HepG2 (cell line): ENCODE measurements around the gene KAT6B. TPM values are rescaled to one million over a fixed set of nuclear protein-coding genes. Genes with fewer than 3 reads are reported as not detected.

Source experiments
- ATAC-seq: fragments of 200-7000 bp; cut with Tn5 transposase; 3 replicates; pipeline ENCODE4 v1.9.1; 2020; ENCODE audit warnings: mild to moderate bottlenecking, moderate library complexity
- BruUV-seq: library from RNA; stranded (reverse); fragments of 400-500 nt; replicated peaks from 2 replicates; lab custom pipeline; 2021; lab: Mats Ljungman, UMichigan
- CTCF ChIA-PET: fragments of 300-600 bp; formaldehyde crosslinking; extraction: SDS; loops from one replicate; lab custom pipeline; 2021; ENCODE audit warnings: low total read pairs, inconsistent platforms, low intra/inter-chr PET ratio; lab: Yijun Ruan, JAX
- POLR2A ChIA-PET: fragments of 350-600 bp; sonication (Branson Sonifier 250); formaldehyde crosslinking; loops from one replicate; lab custom pipeline; 2020; ENCODE audit warnings: antibody characterized with exemption, inconsistent platforms; lab: Yijun Ruan, JAX
- DNase-seq: peaks from one replicate; pipeline ENCODE4 v3.0.0-alpha.2; 2015; ENCODE audit warnings: low spot score
- FAIRE-seq: peaks from 3 replicates; lab custom pipeline; 2011; peaks lifted over from hg19 to GRCh38; lab: Jason Lieb, UNC
- H2AFZ ChIP-seq: one replicate; pipeline ENCODE4 v1.6.1; 2011; ENCODE audit warnings: low read length, inconsistent platforms
- H3K27ac ChIP-seq: fragments of 300-600 bp; 3 replicates; pipeline ENCODE4 v1.8.0; 2011; ENCODE audit warnings: mixed run types, mild to moderate bottlenecking, mixed read lengths, low read length, inconsistent platforms; ENCODE audit not compliant: insufficient read depth; ENCODE audit errors: extremely low read length
- H3K27me3 ChIP-seq, 2 experiments: fragments of 200-600 bp in 1 of 2; 2 replicates in 1 of 2; 3 replicates in 1 of 2; pipeline versions ENCODE4 v1.6.0 to v1.8.0; 2011; ENCODE audit warnings: low read length in 2 of 2, mild to moderate bottlenecking in 2 of 2, moderate library complexity in 2 of 2, inconsistent platforms in 1 of 2; ENCODE audit not compliant: insufficient read depth in 2 of 2, control insufficient read depth in 1 of 2
- H3K36me3 ChIP-seq, 2 experiments: fragments of 200-600 bp in 1 of 2; replicated peaks in 1 of 2; 2 replicates in 1 of 2; 3 replicates in 1 of 2; pipeline versions ENCODE4 v1.5.1 to v1.8.0; 2011; ENCODE audit warnings: low read length in 2 of 2, inconsistent platforms in 1 of 2; ENCODE audit not compliant: insufficient read depth in 2 of 2, control insufficient read depth in 1 of 2
- H3K4me1 ChIP-seq: 2 replicates; pipeline ENCODE4 v1.5.1; 2012; ENCODE audit warnings: low read length, inconsistent platforms; ENCODE audit not compliant: insufficient read depth
- H3K4me2 ChIP-seq: 2 replicates; pipeline ENCODE4 v1.6.0; 2011; ENCODE audit warnings: low read depth, low read length, inconsistent platforms
- H3K4me3 ChIP-seq, 3 experiments: fragments of 200-600 bp in 1 of 3; sonication (generic), shearing (Covaris generic) in 1 of 3; replicated peaks in 1 of 3; 2 replicates each; pipeline ENCODE4 v1.5.1; 2011 to 2016; ENCODE audit warnings: low read length in 3 of 3, inconsistent platforms in 2 of 3, low read depth in 2 of 3, mild to moderate bottlenecking in 2 of 3, control low read depth in 1 of 3, mixed read lengths in 1 of 3; ENCODE audit not compliant: insufficient read depth in 1 of 3
- H3K79me2 ChIP-seq: one replicate; pipeline ENCODE4 v1.6.1; 2011; ENCODE audit warnings: low read length, inconsistent platforms; ENCODE audit not compliant: insufficient read depth
- H3K9ac ChIP-seq: 2 replicates; pipeline ENCODE4 v1.6.0; 2011; ENCODE audit warnings: mild to moderate bottlenecking, low read depth, low read length, inconsistent platforms; ENCODE audit not compliant: insufficient read depth
- H3K9me3 ChIP-seq: 2 replicates; pipeline ENCODE4 v1.5.1; 2012; ENCODE audit warnings: mild to moderate bottlenecking, low read length
- H4K20me1 ChIP-seq: 2 replicates; pipeline ENCODE4 v1.6.0; 2011; ENCODE audit warnings: inconsistent platforms, mild to moderate bottlenecking, low read length, moderate library complexity; ENCODE audit not compliant: insufficient read depth
- ATAD3A ChIP-seq: sonication (generic); formaldehyde crosslinking; IDR thresholded peaks from 2 replicates; pipeline ENCODE4 v1.4.0; 2020; ENCODE audit warnings: missing genetic modification reagents
- KLF16 ChIP-seq, 2 experiments: sonication (generic) in 1 of 2; formaldehyde crosslinking in 1 of 2; IDR thresholded peaks; 2 replicates each; pipeline versions ENCODE4 v1.6.1 to v1.8.0; 2016 to 2023; ENCODE audit warnings: missing genetic modification reagents in 2 of 2, missing compliant biosample characterization in 1 of 2
- MEIS2 ChIP-seq: sonication (generic); formaldehyde crosslinking; IDR thresholded peaks from 2 replicates; pipeline ENCODE4 v1.9.0; 2021; ENCODE audit warnings: mild to moderate bottlenecking, missing genetic modification reagents
- MXD4 ChIP-seq: IDR thresholded peaks from 2 replicates; pipeline ENCODE4 v1.6.1; 2016; ENCODE audit warnings: mild to moderate bottlenecking, missing biosample characterization, missing genetic modification reagents
- PCBP1 ChIP-seq: fragments of 200-400 bp; formaldehyde crosslinking; IDR thresholded peaks from 2 replicates; pipeline ENCODE4 v1.6.1; 2017; ENCODE audit warnings: mild to moderate bottlenecking, low read depth, low read length, borderline replicate concordance
- PRMT3 ChIP-seq: sonication (generic); formaldehyde crosslinking; IDR thresholded peaks from 2 replicates; pipeline ENCODE4 v1.8.1; 2022; ENCODE audit warnings: low read depth, mild to moderate bottlenecking, moderate library complexity, missing genetic modification reagents, borderline replicate concordance
- RNF2 ChIP-seq: fragments of 450-650 bp; conservative IDR thresholded peaks from 2 replicates; pipeline ENCODE4 v1.6.1; 2016; ENCODE audit warnings: low read depth
- SIX4 ChIP-seq: sonication (generic); formaldehyde crosslinking; IDR thresholded peaks from 2 replicates; pipeline ENCODE4 v1.4.0; 2020; ENCODE audit warnings: missing genetic modification reagents
- ZBTB40 ChIP-seq, 2 experiments: fragments of 450-650 bp in 1 of 2; sonication (generic) in 1 of 2; formaldehyde crosslinking in 1 of 2; IDR thresholded peaks; 2 replicates each; pipeline versions ENCODE4 v1.6.1 to v1.8.0; 2016 to 2022; ENCODE audit warnings: antibody characterized with exemption in 1 of 2, mild to moderate bottlenecking in 1 of 2, missing genetic modification reagents in 1 of 2
- ZNF326 ChIP-seq: sonication (generic); formaldehyde crosslinking; IDR thresholded peaks from 2 replicates; pipeline ENCODE4 v1.4.0; 2020; ENCODE audit warnings: missing genetic modification reagents, borderline replicate concordance
- ZNF496 ChIP-seq: sonication (generic); formaldehyde crosslinking; IDR thresholded peaks from 2 replicates; pipeline ENCODE4 v1.8.1; 2023; ENCODE audit warnings: mild to moderate bottlenecking, moderate library complexity, missing genetic modification reagents; ENCODE audit not compliant: insufficient replicate concordance
- ZNF550 ChIP-seq: sonication (generic); formaldehyde crosslinking; IDR thresholded peaks from 2 replicates; pipeline ENCODE4 v1.4.0; 2020; ENCODE audit warnings: mild to moderate bottlenecking, missing genetic modification reagents, borderline replicate concordance
- ZNF720 ChIP-seq: sonication (generic); formaldehyde crosslinking; IDR thresholded peaks from 2 replicates; pipeline ENCODE4 v1.4.0; 2020; ENCODE audit warnings: missing genetic modification reagents
- WGBS: methylation state at CpG from one replicate; pipeline ENCODE4 v1.1.6; 2017; ENCODE audit warnings: low lambda C conversion rate; 5-methylcytosine and 5-hydroxymethylcytosine counted together
- in situ Hi-C: cut with HindIII; loops from 2 replicates; pipeline ENCODE4 v1.10.0; 2017; ENCODE audit warnings: low pct_unique_long_range_greater_than_20kb; ENCODE audit not compliant: extremely low pct_ligation_motif_present
- intact Hi-C: fragments of 100-400 bp; cut with micrococcal nuclease; formaldehyde crosslinking; loops from one replicate; pipeline ENCODE4 v1.10.0; 2022; ENCODE audit not compliant: unreplicated experiment
- polyA plus RNA-seq, 8 experiments: library from polyadenylated mRNA; depleted of rRNA in 3 of 8; stranded (reverse) in 7 of 8; unstranded in 1 of 8; fragments of >200 nt; fragmentation: Illumina TruSeq in 4 of 8; extraction: Trizol in 4 of 8; gene quantifications; 2 replicates each; pipeline versions ENCODE4 v1.2.1 to v1.2.3, GENCODE V29; 2011 to 2016; ENCODE audit warnings: low read depth in 4 of 8, missing spikeins in 1 of 8, mixed read lengths in 1 of 8; ENCODE audit not compliant: insufficient read depth in 1 of 8
- total RNA-seq, 5 experiments: library from RNA; depleted of rRNA; stranded (reverse); fragments of >200 nt; fragmentation: Illumina TruSeq; extraction: Trizol; gene quantifications; 2 replicates each; pipeline ENCODE4 v1.2.3, GENCODE V29; 2016; ENCODE audit warnings: low read depth in 1 of 5

Gene KAT6B
- total and polyA plus RNA-seq, 2 of the 13 experiments (the other 11 are each of a cell fraction or from before 2014, with no cell fraction given): 3.0 to 9.5 TPM

GRCh38 chr10:74837743-74838142, 11.3 kb downstream of the KAT6B start (continued):
- TF ChIP-seq PCBP1: no peak
- TF ChIP-seq ZNF326 (CRISPR knock-in tag): no peak

GRCh38 chr10:74839708-74840107, 13.3 kb downstream of the KAT6B start:
- Histone ChIP-seq H3K36me3 (peaks cover 6 to 9% of the 10 kb centered on the region in 2 experiments), H2AFZ (no peak overlapping the region), H3K4me2 (no peak overlapping the region), H3K9ac (no peak overlapping the region), H3K4me3 (no peak overlapping the region), H3K79me2 (peaks cover 29% of the 10 kb centered on the region), H3K4me1 (peaks cover 7% of the 10 kb centered on the region), H3K27ac (no peak overlapping the region), H3K9me3 (no peaks in the 10 kb centered on the region), H3K27me3 (no peaks in the 10 kb centered on the region), H4K20me1 (no peaks in the 10 kb centered on the region)
- 98% methylated on average over 4 of the region's 4 CpGs for WGBS
- intact Hi-C loops: no loop called here
- FAIRE-seq (no peak), DNase-seq (no peak), ATAC-seq (no peak)
- ChIA-PET CTCF (no interaction called here), POLR2A (no interaction called here)
- in situ Hi-C loops: no loop called here
- BruUV-seq: no TSS peak
- TF ChIP-seq MEIS2 (CRISPR knock-in tag): no peak
- TF ChIP-seq ZBTB40 (IDR thresholded peaks at IDR 0.05): no peak
- TF ChIP-seq ZBTB40 (CRISPR knock-in tag; IDR thresholded peaks at IDR 0.05): no peak
- no peak for TF ChIP-seq RNF2
- no peak for TF ChIP-seq ZNF720 (CRISPR knock-in tag)
- no peak for TF ChIP-seq ATAD3A (CRISPR knock-in tag)
- no peak for TF ChIP-seq KLF16 (CRISPR knock-in tag; IDR thresholded peaks at IDR 0.05)
- no peak for TF ChIP-seq MXD4 (CRISPR knock-in tag)
- no peak for TF ChIP-seq SIX4 (CRISPR knock-in tag)
- no peak for TF ChIP-seq ZNF496 (CRISPR knock-in tag)
- TF ChIP-seq ZNF550 (CRISPR knock-in tag): no peak
- TF ChIP-seq PRMT3 (CRISPR knock-in tag): no peak
